ENCODE data around the gene CCDC141. TPM values are rescaled to one million over a fixed set of nuclear protein-coding genes. Genes with fewer than 3 reads are reported as not detected.
A peak's percentile ranks its signal among the peaks of the same experiment; 100 is the strongest.

The CCDC141 gene
- total and polyA plus RNA-seq, 12 donors: 5.2 to 379 (median 224) TPM

DNA sequence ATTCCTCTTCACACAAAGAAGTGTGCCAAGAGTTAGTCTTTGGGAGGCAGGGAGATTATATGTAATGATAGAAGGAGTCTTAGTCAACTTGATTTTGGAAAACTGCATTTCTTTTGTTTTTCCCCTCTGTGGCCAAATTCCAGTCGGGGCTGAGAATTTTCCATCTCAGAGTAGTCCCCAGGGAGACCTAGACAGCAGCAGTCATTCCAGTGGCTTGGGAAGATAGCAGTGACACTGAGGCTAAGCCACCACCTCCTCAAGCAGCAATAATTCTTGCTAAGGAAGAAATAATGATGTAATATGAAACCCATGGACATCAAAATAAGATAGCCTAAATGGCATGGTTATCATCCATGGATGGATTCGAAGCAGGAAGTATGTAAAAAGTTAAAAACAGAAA is 21.0 kb upstream of the CCDC141 start:
- ATAC-seq (peak in 2 of 8 donors; percentile 20 to 70), DNase-seq (no peak)
- Histone ChIP-seq H3K4me3 (no peak overlapping the region), H3K27ac (no peak overlapping the region), H3K36me3 (no peaks in the 10 kb centered on the region), H3K27me3 (no peaks in the 10 kb centered on the region), H3K4me1 (peaks cover 0 to 25% (median 13%) of the 10 kb centered on the region in 9 donors), H3K9me3 (peaks cover 0 to 13% (median 0%) of the 10 kb centered on the region in 11 donors)
- 59 to 63% methylated on average over 2 of the region's 2 CpGs for WGBS, 2 donors
- TF ChIP-seq, protein P1, sequence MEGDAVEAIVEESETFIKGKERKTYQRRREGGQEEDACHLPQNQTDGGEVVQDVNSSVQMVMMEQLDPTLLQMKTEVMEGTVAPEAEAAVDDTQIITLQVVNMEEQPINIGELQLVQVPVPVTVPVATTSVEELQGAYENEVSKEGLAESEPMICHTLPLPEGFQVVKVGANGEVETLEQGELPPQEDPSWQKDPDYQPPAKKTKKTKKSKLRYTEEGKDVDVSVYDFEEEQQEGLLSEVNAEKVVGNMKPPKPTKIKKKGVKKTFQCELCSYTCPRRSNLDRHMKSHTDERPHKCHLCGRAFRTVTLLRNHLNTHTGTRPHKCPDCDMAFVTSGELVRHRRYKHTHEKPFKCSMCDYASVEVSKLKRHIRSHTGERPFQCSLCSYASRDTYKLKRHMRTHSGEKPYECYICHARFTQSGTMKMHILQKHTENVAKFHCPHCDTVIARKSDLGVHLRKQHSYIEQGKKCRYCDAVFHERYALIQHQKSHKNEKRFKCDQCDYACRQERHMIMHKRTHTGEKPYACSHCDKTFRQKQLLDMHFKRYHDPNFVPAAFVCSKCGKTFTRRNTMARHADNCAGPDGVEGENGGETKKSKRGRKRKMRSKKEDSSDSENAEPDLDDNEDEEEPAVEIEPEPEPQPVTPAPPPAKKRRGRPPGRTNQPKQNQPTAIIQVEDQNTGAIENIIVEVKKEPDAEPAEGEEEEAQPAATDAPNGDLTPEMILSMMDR (IDR thresholded peaks at IDR 0.05): peak in 1 of 9 donors; percentile 4
- intact Hi-C loops (cut with DNase I): no loop called here

DNA sequence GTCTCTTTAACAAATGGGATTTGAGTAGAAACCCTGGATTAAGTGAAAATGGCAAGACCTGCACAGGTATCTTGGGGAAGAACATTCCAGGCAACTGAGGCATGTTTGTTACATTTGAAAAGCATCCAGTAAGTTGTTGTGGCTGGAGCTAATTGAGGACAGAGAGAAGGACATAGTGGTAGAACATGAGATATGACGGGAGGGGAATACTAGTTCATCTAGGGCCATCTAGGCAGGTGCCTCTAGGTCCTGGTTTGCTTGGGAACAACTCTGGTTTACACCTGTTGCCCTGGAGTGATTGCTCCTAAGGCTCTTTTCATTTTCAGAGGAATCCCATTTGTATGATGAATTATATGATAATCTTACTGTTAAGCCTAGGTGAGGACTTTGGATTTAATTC is 19.7 kb upstream of the CCDC141 start:
- intact Hi-C loops (cut with DNase I): no loop called here
- peaks cover 0 to 25% (median 13%) of the 10 kb centered on the region in 9 donors for H3K4me1 ChIP-seq
- H3K27ac ChIP-seq: peak overlapping the region in 1 of 10 donors; percentile 6
- TF ChIP-seq, protein P1 (IDR thresholded peaks at IDR 0.05): no peak
- H3K9me3 ChIP-seq: peaks cover 0 to 13% (median 0%) of the 10 kb centered on the region in 11 donors
- no peak overlapping the region for H3K4me3 ChIP-seq
- H3K27me3 ChIP-seq: no peaks in the 10 kb centered on the region
- no peaks in the 10 kb centered on the region for H3K36me3 ChIP-seq
- 43 to 83% methylated on average over 1 of the region's 1 CpG for WGBS, 2 donors
- ATAC-seq (peak in 2 of 8 donors; percentile 47), DNase-seq (no peak)

DNA sequence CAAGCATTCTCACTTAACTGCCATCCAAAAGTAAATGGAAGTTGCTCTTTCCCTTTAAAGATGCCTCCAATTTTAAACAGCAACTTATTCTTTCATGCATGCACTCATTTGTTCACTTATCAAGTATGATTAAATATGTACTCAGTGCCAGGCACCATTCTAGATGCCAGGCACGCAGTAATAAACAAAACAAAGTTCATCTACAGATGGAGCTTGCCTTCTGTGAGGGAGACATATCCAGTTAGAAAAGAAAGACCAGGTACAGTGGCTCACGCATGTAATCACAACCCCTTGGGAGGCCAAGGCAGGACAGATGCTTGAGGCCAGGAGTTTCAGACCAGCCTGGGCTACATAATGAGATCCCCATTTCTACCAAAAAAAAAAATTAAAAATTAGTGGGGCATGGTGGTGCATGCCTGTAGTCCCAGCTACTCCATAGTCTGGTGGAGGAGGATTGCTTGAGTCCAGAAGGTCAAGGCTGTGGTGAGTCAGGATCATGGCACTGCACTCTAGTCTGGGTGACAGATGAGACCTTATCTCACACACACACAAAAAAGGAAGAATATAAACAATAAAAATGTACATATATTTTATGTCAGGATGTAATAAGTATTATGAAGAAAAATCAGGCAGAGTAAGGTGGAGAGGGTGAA is 19.2 kb upstream of the CCDC141 start:
- WGBS, 2 donors: 49 to 60% methylated on average over 2 of the region's 2 CpGs
- H3K9me3 ChIP-seq: peaks cover 0 to 13% (median 0%) of the 10 kb centered on the region in 11 donors
- H3K36me3 ChIP-seq: no peaks in the 10 kb centered on the region
- no peak for DNase-seq
- peak in 6 of 8 donors; percentile 42 to 89 (median 70) for ATAC-seq
- peak overlapping the region in 4 of 10 donors; percentile 6 to 44 (median 10) for H3K27ac ChIP-seq
- intact Hi-C loops (cut with DNase I): no loop called here
- H3K4me3 ChIP-seq: no peak overlapping the region
- H3K4me1 ChIP-seq: peaks cover 0 to 25% (median 13%) of the 10 kb centered on the region in 9 donors
- H3K27me3 ChIP-seq: no peaks in the 10 kb centered on the region
- TF ChIP-seq, protein P1 (IDR thresholded peaks at IDR 0.05): no peak

DNA sequence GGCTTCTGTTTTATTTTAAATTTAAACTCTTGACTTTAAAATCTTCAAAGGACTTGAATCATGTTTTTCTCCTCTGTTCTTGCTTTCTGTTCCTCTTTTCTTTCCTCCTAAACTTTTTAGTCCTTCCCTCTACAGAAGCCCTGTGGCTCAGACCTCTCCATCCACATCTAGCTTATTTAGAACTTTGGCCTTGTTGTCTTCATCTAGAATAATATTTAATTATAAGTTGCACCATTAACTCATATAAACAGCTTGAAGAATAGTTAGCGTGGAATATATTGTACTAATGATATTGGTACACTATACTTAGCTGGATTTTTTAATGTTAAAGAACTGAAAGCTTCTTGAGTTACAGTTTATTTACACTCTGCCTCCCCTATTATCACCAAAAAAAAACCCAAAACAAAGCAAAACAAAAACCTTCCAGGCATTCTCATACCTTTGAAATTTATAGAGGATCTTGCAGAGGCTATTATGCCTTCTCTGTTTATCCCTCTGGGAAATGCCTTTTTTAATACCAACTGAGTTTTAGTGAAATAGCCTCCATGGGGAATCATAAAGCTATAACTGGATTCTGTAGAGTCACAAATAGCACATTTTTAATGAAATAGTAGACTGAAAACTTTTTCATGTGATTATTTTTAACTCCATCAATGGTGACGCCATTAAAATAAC is 9.2 kb upstream of the CCDC141 start:
- TF ChIP-seq, protein P1 (IDR thresholded peaks at IDR 0.05): no peak
- Histone ChIP-seq H3K36me3 (no peaks in the 10 kb centered on the region), H3K4me3 (no peak overlapping the region), H3K9me3 (no peaks in the 10 kb centered on the region), H3K27ac (peak overlapping the region in 6 of 10 donors; percentile 22 to 57 (median 36)), H3K27me3 (no peaks in the 10 kb centered on the region), H3K4me1 (peaks cover 0 to 18% (median 12%) of the 10 kb centered on the region in 9 donors)
- DNase-seq (no peak), ATAC-seq (no peak)
- 84 to 91% methylated on average over 2 of the region's 2 CpGs for WGBS, 2 donors
- intact Hi-C loops (cut with DNase I): loop anchor here in 2 of 10 donors (10.0 kb wide), 1 partner anchor 66 kb away; no protein-coding TSS in a partner anchor
